GM19438 (cell line): Measurements from ENCODE around the gene TMEM54.

Experiments
- ATAC-seq: cut with Tn5 transposase; IDR thresholded peaks from one replicate; pipeline ENCODE4 v1.9.1; 2021; ENCODE audit warnings: low read depth; ENCODE audit not compliant: unreplicated experiment

Gene TMEM54

GRCh38 chr1:32883338-32884031, 17.7 kb downstream of the TMEM54 start:
- no peak for ATAC-seq

- ATAC-seq, result no peak
These were observed 19.0 kb downstream of the TMEM54 start for GRCh38 chr1:32881871-32882850.

- ATAC-seq, result no peak
These were observed 19.9 kb downstream of the TMEM54 start for GRCh38 chr1:32881291-32881690.

GRCh38 chr1:32878637-32879041, 22.6 kb downstream of the TMEM54 start:
- no peak for ATAC-seq

GRCh38 chr1:32878183-32878582, 23.0 kb downstream of the TMEM54 start:
- ATAC-seq, result no peak

- ATAC-seq, result no peak
These were observed 23.7 kb downstream of the TMEM54 start for GRCh38 chr1:32877211-32878110.

GRCh38 chr1:32876341-32877210, 24.6 kb downstream of the TMEM54 start:
- no peak for ATAC-seq

- no peak for ATAC-seq
These were observed 26.1 kb downstream of the TMEM54 start for GRCh38 chr1:32874860-32875752.

- ATAC-seq, result no peak
These were observed 27.7 kb downstream of the TMEM54 start for GRCh38 chr1:32873484-32873883.

- no peak for ATAC-seq
These were observed 29.1 kb downstream of the TMEM54 start for GRCh38 chr1:32872192-32872460.

- ATAC-seq, result no peak
These were observed 29.6 kb downstream of the TMEM54 start for GRCh38 chr1:32871364-32872191.

- ATAC-seq, result no peak
These were observed 30.4 kb downstream of the TMEM54 start, which contains the start of gene FNDC5 for GRCh38 chr1:32870615-32871363. FNDC5 (minus strand) TSS chr1:32870912.

- ATAC-seq, result no peak
These were observed 31.1 kb downstream of the TMEM54 start for GRCh38 chr1:32869923-32870614.

- no peak for ATAC-seq
These were observed 32.3 kb downstream of the TMEM54 start for GRCh38 chr1:32868806-32869455.

GRCh38 chr1:32868085-32868484, 33.1 kb downstream of the TMEM54 start:
- no peak for ATAC-seq

GRCh38 chr1:32867671-32868070, 33.5 kb downstream of the TMEM54 start:
- ATAC-seq, result no peak
